Activated CD4-positive, alpha-beta memory T cell treated with anti-CD3 and anti-CD28 coated beads, Interleukin-2, amount 10 ng/mL, durations not matched to agents 7 days and 5 days (primary cell): Measurements from ENCODE around the gene NCKAP5. TPM values are rescaled to one million over a fixed set of nuclear protein-coding genes. Genes with fewer than 3 reads are reported as not detected.

Experiments used
- CTCF ChIA-PET: fragments of 350-600 bp; sonication (Branson Sonifier 250); formaldehyde crosslinking; loops from one replicate; lab custom pipeline; 2021; ENCODE audit warnings: antibody characterized with exemption, inconsistent platforms; lab: Charles Lee
- POLR2A ChIA-PET: fragments of 350-600 bp; sonication (Branson Sonifier 250); formaldehyde crosslinking; loops from one replicate; lab custom pipeline; 2021; ENCODE audit warnings: antibody characterized with exemption; lab: Charles Lee
- DNase-seq: peaks from one replicate; pipeline ENCODE4 v3.0.0-alpha.2; 2020
- H3K27ac Mint-ChIP-seq: one replicate; pipeline ENCODE4 v1.8.0; 2021; ENCODE audit warnings: mild to moderate bottlenecking, mixed read lengths
- H3K27me3 Mint-ChIP-seq: one replicate; pipeline ENCODE4 v1.8.0; 2021; ENCODE audit warnings: mixed read lengths
- H3K36me3 Mint-ChIP-seq: one replicate; pipeline ENCODE4 v1.8.0; 2021; ENCODE audit warnings: low read depth, mixed read lengths
- H3K4me1 Mint-ChIP-seq: one replicate; pipeline ENCODE4 v1.8.0; 2021; ENCODE audit warnings: mixed read lengths
- H3K4me3 Mint-ChIP-seq: one replicate; pipeline ENCODE4 v1.8.0; 2021; ENCODE audit warnings: mild to moderate bottlenecking, mixed read lengths
- H3K9me3 Mint-ChIP-seq: one replicate; pipeline ENCODE4 v1.8.0; 2021; ENCODE audit warnings: mixed read lengths
- total RNA-seq, 2 experiments: library from RNA; stranded (reverse); gene quantifications; one replicate each; pipeline ENCODE4 v1.2.3, GENCODE V29; 2021

Gene NCKAP5
- total RNA-seq, 2 experiments from 2014 or later = not detected

- Mint-ChIP-seq H3K27me3 (no peaks in the 10 kb centered on the region), H3K36me3 (no peaks in the 10 kb centered on the region), H3K9me3 (no peaks in the 10 kb centered on the region), H3K27ac (no peak overlapping the region), H3K4me1 (no peaks in the 10 kb centered on the region), H3K4me3 (no peak overlapping the region)
- DNase-seq = no peak
- ChIA-PET CTCF (no interaction called here), POLR2A (no interaction called here)
Measured at GRCh38 chr2:133054297-133054696, 514.0 kb downstream of the NCKAP5 start.

DNA sequence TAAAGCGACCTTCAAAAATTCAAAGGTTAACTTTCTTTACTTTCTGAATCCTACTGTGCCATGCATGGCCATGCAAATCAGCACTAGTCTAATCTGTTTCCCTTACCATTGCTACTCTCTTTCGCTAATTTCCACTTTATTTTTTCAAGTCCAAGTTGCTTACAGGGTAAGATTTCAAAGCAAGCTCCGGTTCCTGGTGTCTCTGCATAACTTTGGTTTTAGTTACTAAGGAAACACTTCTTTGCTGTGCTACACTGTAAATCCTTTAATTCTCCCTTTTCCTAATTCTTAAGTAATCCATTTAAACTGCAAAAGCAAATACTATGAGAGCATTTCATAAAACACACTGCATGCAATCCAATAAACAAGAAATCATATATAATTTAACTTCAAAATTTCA is 514.7 kb downstream of the NCKAP5 start:
- no peak for DNase-seq
- Mint-ChIP-seq H3K4me1 (no peaks in the 10 kb centered on the region), H3K27ac (no peak overlapping the region), H3K4me3 (no peak overlapping the region), H3K9me3 (no peaks in the 10 kb centered on the region), H3K36me3 (no peaks in the 10 kb centered on the region), H3K27me3 (no peaks in the 10 kb centered on the region)
- ChIA-PET POLR2A (no interaction called here), CTCF (no interaction called here)

GRCh38 chr2:133045787-133046186 is 522.5 kb downstream of the NCKAP5 start:
- no peak overlapping the region for H3K4me3 Mint-ChIP-seq
- POLR2A ChIA-PET = no interaction called here
- DNase-seq = no peak
- no peaks in the 10 kb centered on the region for H3K36me3 Mint-ChIP-seq
- CTCF ChIA-PET = no interaction called here
- no peak overlapping the region for H3K27ac Mint-ChIP-seq
- H3K4me1 Mint-ChIP-seq = no peaks in the 10 kb centered on the region
- peaks cover 3% of the 10 kb centered on the region for H3K9me3 Mint-ChIP-seq
- H3K27me3 Mint-ChIP-seq = no peaks in the 10 kb centered on the region

GRCh38 chr2:133044556-133044955 is 523.7 kb downstream of the NCKAP5 start:
- no peak overlapping the region for H3K4me3 Mint-ChIP-seq
- ChIA-PET CTCF (no interaction called here), POLR2A (no interaction called here)
- no peaks in the 10 kb centered on the region for H3K27me3 Mint-ChIP-seq
- no peaks in the 10 kb centered on the region for H3K36me3 Mint-ChIP-seq
- H3K4me1 Mint-ChIP-seq = no peaks in the 10 kb centered on the region
- peaks cover 3% of the 10 kb centered on the region for H3K9me3 Mint-ChIP-seq
- DNase-seq = no peak
- no peak overlapping the region for H3K27ac Mint-ChIP-seq

GRCh38 chr2:133040170-133040569 is 528.1 kb downstream of the NCKAP5 start:
- CTCF ChIA-PET = no interaction called here
- POLR2A ChIA-PET = no interaction called here

DNA sequence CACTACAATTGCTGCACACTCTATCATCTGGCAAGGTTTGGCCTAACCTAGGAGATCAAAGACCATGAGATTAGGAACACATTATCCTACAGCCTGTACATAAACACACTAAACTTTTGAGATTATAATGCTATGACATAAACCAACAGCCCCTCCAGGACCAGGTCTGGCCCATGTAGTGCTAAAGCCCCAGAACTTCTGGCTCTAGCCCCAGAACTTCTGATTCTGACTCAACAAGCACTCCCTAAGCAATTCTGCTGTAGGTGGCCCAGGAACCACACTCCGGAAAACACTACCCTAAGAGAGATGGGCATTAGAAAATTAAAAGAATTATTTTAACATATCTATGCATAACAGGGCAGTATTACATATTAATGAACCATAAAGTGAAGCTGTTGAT is 528.7 kb downstream of the NCKAP5 start:
- H3K4me1 Mint-ChIP-seq = no peaks in the 10 kb centered on the region

More at GRCh38 chr2:133040170-133040569, 528.1 kb downstream of the NCKAP5 start:
- Mint-ChIP-seq H3K9me3 (peaks cover 6% of the 10 kb centered on the region), H3K36me3 (no peaks in the 10 kb centered on the region), H3K4me1 (no peaks in the 10 kb centered on the region), H3K27me3 (no peaks in the 10 kb centered on the region), H3K27ac (no peak overlapping the region), H3K4me3 (no peak overlapping the region)
- no peak for DNase-seq

DNA sequence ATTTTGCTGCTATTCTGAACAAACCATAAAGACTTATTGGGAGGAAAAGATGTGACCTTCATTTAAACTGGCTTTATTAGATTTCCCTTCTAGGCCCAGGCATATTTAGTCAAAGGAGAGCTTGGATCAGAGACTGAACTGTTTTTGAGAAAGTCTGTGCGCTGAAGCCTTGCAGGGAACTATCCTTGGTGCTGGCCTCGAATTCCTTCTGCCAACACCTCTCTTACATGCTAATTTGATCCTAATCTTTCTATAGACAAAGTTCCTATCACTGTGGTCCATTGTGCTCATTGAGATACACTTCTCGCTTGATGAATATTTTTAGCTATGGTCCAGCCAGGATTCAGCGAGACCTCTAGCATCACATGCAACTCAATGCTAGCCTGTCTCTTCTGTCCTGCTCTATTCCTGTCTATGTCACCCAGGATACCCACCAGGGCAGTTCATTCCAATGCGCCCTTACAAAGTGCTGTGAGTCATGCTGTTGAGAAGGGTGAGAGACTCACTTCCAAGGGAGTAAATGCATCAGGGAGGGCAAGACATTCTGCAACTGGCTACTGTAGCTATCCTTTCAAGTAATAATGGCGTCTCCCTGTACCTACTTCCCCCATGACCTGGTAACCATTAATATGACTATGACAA is 541.6 kb downstream of the NCKAP5 start:
- H3K4me1 Mint-ChIP-seq = no peaks in the 10 kb centered on the region
- CTCF ChIA-PET = no interaction called here
- POLR2A ChIA-PET = no interaction called here
- H3K27ac Mint-ChIP-seq = no peak overlapping the region
- peaks cover 2% of the 10 kb centered on the region for H3K9me3 Mint-ChIP-seq
- H3K4me3 Mint-ChIP-seq = no peak overlapping the region
- H3K27me3 Mint-ChIP-seq = no peaks in the 10 kb centered on the region
- H3K36me3 Mint-ChIP-seq = no peaks in the 10 kb centered on the region
- no peak for DNase-seq

More for the DNA sequence above, 528.7 kb downstream of the NCKAP5 start:
- Mint-ChIP-seq H3K36me3 (no peaks in the 10 kb centered on the region), H3K4me3 (no peak overlapping the region), H3K9me3 (peaks cover 6% of the 10 kb centered on the region), H3K27me3 (no peaks in the 10 kb centered on the region), H3K27ac (no peak overlapping the region)
- DNase-seq = no peak
- ChIA-PET POLR2A (no interaction called here), CTCF (no interaction called here)

DNA sequence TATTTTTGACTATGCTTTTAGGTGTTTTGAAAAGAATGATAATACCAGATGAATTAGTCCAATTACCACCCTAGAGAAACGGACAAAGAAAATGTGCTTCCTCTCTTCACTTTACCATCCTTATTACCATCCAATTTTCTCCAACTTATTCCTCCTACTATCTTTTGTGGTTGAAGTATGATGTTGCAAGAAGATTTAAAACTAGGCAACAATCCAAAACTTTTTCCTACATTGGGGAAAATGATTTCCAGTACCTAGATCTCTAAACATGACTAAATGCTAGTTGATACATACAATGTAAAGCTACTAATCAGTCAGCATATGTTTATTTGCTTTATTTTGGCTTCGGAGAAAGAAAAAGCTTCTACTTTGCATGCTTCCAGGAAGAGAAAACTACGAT is 543.3 kb downstream of the NCKAP5 start:
- Mint-ChIP-seq H3K36me3 (no peaks in the 10 kb centered on the region), H3K4me1 (no peaks in the 10 kb centered on the region), H3K4me3 (no peak overlapping the region), H3K27ac (no peak overlapping the region), H3K27me3 (no peaks in the 10 kb centered on the region), H3K9me3 (peaks cover 5% of the 10 kb centered on the region)
- DNase-seq = no peak
- POLR2A ChIA-PET = no interaction called here
- CTCF ChIA-PET = no interaction called here

DNA sequence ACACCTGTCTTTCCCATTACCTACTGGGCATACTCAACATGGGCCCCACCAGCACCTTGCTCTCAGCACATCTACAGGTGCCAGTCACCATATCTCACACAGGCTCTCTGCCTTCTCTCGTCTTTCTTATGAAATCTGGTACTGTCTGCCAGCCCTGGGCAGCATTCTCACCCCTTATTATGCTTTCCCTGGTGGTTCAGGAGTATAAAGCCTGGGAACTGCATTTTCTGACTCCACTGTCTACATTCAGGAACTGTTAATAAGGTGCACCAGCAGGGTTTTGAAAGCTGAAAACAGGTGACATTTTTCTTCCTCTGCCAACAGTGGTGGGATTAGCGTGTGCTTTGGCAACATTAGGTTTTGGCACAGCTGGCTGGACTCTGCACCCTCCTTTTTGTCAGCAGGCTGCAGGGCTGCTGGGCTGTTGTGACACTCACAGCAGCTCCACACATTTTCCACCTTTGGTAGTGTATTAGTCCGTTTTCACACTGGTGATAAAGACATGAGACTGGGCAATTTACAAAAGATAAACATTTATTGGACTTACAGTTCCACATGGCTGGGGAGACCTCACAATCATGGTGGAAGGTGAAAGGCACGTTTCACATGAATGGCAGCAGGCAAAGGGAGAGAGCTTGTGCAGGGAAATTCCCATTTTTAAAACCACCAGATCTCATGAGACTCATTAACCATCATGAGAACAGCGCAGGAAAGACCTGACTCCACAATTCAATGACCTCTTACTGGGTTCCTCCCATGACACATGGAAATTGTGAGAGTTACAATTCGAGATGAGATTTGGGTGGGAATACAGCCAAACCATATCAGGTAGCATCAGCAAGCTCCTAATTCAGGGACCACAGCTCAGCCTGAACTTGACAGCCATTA is 555.2 kb downstream of the NCKAP5 start:
- no peaks in the 10 kb centered on the region for H3K27me3 Mint-ChIP-seq
- DNase-seq = no peak
- POLR2A ChIA-PET = no interaction called here
- H3K36me3 Mint-ChIP-seq = no peaks in the 10 kb centered on the region
- H3K4me1 Mint-ChIP-seq = no peaks in the 10 kb centered on the region
- CTCF ChIA-PET = no interaction called here
- H3K27ac Mint-ChIP-seq = no peak overlapping the region
- H3K4me3 Mint-ChIP-seq = no peak overlapping the region
- H3K9me3 Mint-ChIP-seq = peaks cover 16% of the 10 kb centered on the region

DNA sequence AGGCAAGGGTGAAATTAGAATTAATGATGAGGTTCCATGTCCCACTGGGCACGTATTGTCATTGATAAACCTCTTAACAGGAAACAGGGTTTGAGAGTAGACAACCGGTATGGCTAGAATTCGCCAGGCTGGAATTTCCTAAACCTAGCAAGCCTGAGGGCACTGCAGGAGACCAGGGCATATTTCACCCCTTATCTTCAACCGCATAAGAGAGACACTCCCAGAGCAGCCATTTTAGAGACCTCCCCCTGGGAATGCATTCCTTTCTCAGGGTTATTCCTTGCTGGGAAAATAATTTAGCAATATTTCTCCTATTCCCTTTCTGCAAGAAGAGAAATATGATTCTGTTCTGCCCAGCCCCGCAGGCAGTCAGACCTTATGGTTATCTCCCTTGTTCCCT is 563.6 kb downstream of the NCKAP5 start:
- ChIA-PET CTCF (no interaction called here), POLR2A (no interaction called here)
- Mint-ChIP-seq H3K27me3 (no peaks in the 10 kb centered on the region), H3K4me1 (no peaks in the 10 kb centered on the region), H3K36me3 (no peaks in the 10 kb centered on the region), H3K9me3 (peaks cover 12% of the 10 kb centered on the region), H3K27ac (no peak overlapping the region), H3K4me3 (no peak overlapping the region)
- no peak for DNase-seq

DNA sequence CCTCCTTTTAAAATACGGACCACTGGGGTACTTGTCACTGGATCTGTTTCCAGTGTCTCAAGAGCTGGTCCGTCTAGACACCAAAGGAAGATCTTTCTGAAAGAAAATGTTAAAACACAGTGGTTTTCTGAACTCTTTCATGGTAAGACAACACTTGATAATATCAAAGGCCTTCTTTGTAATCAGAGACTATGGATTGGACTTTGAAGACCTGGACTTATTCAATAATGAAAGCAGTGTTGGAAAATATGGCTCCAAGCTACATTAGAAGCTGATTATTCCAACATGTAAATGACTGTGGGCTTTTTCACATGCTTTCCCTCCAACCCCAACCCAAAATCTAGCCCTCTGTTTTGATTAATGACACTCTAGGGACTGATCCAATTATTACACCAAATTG is 568.8 kb downstream of the NCKAP5 start:
- H3K4me1 Mint-ChIP-seq = no peaks in the 10 kb centered on the region
- ChIA-PET CTCF (no interaction called here), POLR2A (no interaction called here)
- no peak for DNase-seq
- H3K4me3 Mint-ChIP-seq = no peak overlapping the region
- H3K36me3 Mint-ChIP-seq = no peaks in the 10 kb centered on the region
- peaks cover 8% of the 10 kb centered on the region for H3K9me3 Mint-ChIP-seq
- no peak overlapping the region for H3K27ac Mint-ChIP-seq
- H3K27me3 Mint-ChIP-seq = no peaks in the 10 kb centered on the region

DNA sequence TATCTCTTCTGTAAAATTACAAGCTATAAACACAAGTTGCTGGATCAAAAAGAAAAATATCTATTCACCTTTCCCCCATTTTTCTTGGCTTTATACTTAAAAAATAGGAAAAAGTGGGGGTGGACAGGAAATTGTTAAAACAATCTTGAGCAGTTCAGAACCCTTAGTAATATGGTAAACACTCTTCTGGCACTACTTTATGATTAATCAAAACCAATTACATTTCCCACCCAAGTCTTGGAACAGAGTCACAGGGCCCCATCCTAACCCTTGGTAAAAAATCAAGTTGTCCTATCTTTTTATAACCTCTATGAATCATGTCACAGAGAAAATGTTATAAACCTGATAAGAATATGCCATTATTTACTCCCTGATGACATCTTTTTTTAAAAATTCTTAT is 570.0 kb downstream of the NCKAP5 start:
- DNase-seq = no peak
- Mint-ChIP-seq H3K4me1 (no peaks in the 10 kb centered on the region), H3K4me3 (no peak overlapping the region), H3K27ac (no peak overlapping the region), H3K36me3 (no peaks in the 10 kb centered on the region), H3K27me3 (no peaks in the 10 kb centered on the region), H3K9me3 (no peaks in the 10 kb centered on the region)
- ChIA-PET CTCF (no interaction called here), POLR2A (no interaction called here)

- Mint-ChIP-seq H3K9me3 (no peaks in the 10 kb centered on the region), H3K27me3 (no peaks in the 10 kb centered on the region), H3K36me3 (no peaks in the 10 kb centered on the region), H3K27ac (no peak overlapping the region), H3K4me1 (no peaks in the 10 kb centered on the region), H3K4me3 (no peak overlapping the region)
- POLR2A ChIA-PET = no interaction called here
- no peak for DNase-seq
- CTCF ChIA-PET = no interaction called here
Measured at GRCh38 chr2:132991471-132992045, 576.7 kb downstream of the NCKAP5 start.
